ENCODE data around the gene AMACR.

The AMACR gene

DNA sequence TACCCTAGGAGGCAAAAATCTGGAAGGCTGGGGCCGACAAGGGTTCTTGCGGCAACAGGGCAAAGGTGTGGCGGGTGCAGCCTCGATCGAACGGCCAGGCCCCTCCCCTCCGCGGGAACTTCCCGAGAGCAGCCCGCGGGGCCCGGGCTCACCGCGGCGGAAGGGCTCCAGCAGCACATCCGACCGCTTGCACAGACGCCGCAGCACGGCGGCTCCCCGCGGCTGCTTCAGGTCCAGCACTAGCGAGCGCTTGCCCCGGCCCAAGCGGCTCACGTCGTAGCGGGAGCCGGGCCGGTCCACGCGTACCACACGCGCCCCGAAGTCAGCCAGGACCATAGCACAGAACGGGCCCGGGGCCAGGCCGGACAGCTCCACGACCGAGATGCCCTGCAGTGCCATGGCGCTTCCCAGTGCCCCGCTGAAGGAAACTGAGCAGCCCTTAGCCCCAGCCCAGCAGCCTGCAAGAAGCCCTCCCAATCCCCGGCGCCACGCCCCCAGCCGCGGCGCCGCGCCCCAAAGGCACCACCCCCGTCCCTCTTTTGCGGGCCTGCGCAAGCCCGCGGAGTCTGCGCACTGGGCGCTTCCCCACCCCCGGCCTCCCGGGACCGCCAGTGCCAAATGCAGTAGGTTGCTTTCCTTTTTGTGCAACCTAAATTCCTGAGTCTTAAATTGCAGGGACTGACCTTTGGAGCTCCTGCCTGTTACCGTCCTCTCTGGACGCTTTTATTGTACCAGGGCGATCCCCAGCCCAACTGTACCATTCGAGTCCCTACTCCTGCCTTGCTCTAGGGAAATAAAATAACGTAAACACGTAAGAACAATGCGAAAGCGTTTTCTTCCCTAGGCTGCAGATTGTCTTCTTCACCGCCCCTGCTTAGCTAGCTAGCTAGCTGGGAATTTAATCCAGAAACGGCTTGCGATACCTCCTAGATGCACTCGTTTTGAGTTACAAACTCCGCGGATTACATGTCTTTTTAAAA, at the start of gene AMACR:
TSS of gene AMACR (minus strand) at position 430 of the 980 bp plus-strand sequence. CDS start at position 399, 31 bp downstream.
- peak; percentile 89 for DNase-seq (ENCODE audit: low read depth)

DNA sequence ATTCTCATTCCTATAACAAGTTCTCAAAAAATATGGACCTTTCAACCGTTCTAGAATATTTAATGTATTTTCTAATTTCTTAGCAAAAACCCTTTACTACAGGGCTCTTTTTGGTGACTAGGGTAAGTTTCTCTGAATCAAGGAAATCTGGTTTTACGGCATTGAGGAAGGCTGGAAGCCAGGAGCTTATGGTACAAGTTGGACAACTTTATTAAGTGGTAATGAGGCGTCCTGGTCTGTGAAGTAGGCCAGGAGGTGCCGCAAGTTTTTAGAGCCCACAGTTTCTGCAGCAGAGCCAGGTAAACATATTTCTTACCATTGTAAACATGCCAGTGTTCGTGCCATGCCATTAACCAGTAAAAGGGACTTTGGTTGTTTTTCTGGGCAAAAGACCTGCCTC, 49.7 kb upstream of the AMACR start:
- no peak for DNase-seq (ENCODE audit: low read depth)

DNA sequence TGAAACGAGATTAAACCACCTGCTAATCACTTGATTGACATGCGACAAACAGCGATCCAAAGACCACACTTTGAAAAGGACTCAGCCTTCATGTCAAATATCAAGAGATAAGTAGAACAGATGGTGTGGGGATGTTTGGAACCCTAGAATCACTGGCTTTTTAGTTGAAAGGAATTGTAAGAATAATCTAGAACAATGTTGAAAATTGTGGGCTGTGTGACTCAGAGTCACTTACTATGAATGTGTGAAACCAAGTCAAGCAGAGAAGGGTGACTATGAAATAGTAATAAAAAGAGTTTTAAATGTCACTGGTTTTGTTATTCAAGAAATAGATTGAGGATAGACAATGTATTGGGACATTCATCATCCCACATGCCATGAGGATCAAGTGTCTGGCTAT, 49.3 kb upstream of the AMACR start:
- DNase-seq (ENCODE audit: low read depth) = no peak

DNA sequence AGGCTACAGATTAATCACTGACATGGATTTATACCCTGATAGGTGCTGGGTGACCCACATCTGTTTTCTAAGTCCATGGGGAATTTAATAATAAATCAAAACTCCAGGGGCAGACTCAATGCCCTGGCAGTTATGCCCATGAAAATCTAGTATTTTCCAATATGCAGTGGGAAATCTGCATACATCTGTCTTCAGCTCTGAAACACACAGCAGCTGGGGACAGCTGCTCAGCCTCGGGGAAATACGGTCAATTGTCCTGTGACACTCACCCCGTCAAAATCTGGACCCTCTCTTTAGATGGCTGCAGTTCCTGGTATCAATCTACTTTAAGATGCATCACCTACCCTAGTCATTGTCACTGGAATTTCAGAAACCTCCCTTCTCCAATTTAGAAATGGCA, 47.8 kb upstream of the AMACR start:
- DNase-seq (ENCODE audit: low read depth) = no peak

DNA sequence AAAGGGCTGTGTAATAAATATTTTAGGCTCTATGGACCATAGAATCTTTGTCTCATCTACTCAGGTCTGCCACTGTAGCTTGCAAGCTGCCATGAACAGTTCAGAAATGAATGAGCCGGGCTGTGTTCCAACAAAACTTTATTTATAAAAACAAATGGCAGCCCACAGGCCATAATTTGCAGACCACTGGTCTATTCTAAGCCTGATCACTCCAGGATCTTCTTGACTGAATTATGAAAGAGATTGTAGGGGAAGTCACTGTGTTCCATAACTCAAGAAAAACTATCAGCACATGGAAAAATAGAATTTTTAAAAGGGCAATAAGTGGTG, 46.5 kb upstream of the AMACR start:
- DNase-seq (ENCODE audit: low read depth) = no peak

DNA sequence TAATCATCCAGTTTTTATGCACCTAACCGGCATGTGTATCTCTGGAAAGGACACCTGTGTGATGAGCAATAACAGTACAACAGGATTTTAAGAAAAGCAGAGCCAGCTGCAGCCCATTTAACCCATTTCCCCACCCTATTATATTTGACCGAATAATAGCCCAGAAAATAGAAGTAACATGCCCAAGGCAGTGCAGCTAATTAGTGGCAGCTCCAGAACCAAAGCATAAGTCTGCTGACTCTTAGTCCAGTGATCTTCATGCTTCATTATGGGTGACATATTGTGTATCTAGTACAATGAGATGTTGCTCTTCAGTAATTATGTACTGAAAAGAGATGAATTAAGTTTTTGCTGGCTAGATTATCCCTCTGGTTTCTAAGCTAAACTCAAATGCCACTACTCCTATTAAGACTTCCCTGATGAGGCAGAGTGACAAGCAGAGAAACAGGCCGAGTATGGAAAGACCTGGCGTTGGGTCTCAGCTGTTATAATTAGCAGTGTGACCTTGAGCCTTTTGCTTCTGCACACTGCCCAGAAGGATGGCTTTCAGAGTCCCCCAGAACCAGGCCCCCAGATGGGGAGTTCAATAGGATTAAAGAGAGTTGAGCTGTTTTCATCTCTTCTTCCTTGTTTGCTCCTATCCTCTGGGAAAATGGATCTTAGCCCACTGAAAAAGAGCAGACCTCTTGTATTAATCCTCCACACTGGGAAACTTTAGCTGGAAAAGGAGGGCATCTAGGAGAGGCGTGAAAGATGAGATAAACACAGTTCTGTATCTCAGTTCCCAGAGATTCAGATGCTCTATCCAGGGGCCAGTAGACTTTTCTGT, 45.9 kb upstream of the AMACR start:
- no peak for DNase-seq (ENCODE audit: low read depth)

DNA sequence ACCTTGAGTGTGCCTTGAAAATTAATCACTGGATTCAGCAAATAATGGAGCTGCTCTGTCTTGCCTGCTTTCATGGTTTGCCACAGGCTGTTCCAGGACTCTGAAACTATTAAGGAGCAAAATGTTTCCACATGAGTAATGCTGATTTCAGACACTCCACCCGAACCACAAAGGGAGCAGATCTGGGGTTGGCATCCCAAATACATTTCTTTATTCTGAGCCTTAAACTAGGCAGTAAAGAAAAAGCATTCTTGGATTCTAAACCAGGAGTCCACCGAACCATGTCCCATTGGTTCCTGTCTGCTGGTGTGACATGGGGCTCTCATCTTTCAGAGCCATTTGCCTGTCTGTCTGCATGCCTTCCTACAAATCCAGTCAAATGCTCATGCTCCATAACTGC, 45.3 kb upstream of the AMACR start:
- DNase-seq (ENCODE audit: low read depth) = no peak

DNA sequence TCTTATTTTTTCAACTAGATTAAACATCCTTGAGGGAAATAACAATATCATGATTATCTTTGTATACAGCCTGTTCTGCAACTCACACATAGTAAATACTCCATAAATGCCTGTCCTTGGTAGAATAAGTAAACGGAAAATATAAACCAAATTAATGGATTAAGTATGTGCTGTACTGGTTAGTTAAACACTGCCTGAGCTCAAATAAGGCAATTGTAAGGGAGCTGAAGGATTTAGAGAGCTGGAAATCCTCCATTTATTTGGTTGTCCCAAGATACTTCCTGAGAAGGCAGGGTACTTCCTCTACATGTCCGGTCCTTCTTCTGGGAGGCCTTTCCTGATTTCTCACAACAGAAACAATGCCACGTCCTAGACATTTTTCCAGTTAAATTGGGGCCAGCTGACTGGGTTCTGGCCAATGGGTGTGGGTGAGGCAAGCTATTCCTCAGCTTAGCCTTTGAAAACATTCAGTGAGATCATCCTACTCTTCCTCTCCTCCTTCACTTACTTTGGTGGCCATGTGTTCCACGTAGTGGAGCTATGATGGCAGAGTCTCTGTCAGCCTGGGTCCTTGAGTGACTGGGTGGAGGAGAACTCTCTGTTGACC, 43.6 kb upstream of the AMACR start:
- DNase-seq (ENCODE audit: low read depth) = no peak

DNA sequence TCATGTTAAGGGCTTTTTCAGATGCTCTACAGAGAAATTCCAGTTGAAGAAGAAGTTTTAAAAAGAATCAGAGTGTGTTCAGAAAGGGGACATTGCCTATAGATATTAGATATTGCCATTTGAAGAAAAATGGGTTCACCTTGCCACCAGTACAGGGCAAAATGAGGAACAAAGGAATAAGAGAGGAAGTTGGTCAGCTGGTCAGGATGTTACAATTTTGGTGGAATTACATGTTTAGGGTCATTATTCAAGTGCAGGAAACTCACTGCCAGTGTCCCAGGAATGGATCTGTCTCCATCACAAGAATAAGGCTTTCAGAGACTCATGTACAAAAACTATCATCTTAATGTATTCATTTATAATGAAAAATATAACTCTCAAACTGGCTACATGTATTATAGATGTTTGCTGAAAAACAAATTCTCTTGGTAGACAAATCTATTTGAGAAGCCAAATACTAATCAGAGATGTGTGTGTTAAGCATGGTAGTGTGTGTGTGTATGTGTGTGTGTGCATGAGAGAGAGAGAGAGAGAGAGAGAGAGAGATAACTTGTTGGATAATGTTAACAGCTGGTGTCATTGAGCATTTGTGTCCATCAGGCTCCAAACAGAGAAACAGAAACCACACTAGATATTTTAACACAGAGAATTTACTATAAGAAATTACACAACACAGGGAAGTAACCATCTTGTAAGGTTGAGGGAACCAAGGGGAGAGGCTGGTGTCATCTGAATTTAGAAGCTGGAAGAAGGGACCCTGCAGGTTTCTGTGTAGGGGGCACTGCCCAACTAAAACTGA, 40.1 kb upstream of the AMACR start:
- no peak for DNase-seq (ENCODE audit: low read depth)

DNA sequence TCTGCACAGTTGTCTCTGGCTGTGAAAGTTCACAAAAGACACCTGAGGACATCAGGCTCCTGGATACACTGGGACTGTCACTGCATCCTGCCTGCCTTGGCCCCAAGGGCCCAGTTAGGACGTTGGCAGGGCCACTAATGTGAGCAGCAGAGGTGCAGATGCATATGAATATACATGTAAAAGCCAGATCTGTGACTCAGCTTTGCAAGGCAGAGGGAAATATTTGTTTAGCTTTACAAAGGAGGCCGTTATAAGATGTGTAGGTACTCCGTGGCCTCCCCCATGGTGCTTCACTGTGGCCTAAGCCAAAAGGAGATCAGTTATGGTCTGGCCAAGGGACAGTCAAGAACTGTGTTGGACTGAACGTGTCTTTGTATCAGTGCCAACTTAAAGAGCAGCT, 39.3 kb upstream of the AMACR start:
- DNase-seq (ENCODE audit: low read depth) = no peak

DNA sequence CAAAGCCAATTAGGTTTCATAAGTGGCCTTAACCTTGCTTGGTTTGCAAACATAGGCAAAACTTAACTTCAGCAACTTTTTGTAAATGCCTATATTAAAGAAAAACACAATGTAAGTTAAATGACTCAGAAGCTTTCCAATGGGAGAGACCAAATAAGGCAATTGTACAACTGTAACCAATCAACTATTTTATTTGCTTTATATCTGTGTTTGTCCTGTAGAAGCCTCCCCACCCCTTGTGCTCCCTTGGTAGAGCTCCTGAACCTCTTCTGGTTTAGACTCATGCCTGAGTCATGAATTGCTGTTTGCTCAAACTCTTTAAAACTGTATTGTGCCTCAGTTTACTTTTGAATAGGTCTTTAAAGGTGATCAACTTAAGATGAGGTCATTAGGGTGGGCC, 38.1 kb upstream of the AMACR start:
- no peak for DNase-seq (ENCODE audit: low read depth)

DNA sequence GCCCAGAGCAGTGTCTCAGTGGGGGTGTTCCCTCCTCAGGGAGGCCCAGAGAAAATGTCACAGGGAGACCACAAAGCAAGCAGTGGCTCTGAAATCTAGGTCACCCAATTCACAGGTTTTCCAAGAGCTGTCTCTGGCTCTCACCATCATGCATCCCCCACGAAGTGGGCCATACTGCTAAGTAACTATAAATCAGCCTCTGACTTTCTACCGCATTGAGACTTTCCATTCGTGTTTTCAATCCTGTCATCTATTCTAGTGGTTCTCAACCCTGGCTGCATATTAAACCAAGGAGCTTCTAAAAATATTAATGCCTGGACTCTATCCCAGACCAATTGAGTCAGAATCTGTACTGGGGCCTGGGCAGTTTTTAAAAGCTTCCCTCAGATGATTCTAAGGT, 37.2 kb upstream of the AMACR start:
- DNase-seq (ENCODE audit: low read depth) = no peak

DNA sequence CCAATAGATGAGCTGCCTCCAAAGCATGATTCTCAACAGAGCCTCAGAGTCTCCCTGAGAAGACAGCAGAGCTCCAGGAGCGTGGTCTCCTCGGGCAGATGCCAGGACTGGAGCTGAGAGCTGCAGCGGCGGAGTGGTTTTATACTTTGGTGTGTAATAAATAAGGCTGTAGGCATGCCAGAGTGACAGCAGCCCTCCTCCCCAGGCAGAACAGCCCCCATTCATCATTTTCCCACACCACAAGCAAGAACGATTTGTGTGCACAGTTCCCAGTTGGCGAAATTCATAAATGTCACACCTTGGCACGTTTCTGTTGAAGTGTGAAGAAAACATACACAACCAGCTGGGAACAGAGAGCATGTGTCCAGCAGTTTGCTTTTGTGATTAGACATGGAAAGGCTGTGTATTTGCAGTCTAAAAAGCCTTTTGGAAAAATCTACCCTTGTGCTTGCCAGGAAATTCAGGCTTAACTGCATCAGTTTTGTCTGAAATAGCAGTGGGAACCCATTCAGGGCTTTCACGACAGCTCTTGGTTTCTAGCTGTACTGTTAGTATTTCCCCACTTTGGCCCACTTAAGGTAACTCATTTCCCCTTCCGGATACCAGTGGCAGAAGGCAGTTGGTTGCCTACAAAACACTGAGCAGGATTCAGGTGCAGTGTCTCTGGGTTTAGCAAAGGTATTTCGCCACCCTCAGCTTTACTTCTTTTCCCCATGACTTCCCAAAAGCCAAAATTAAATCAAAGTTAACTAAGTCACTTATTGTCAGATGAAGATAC, 35.4 kb upstream of the AMACR start, which contains the start of gene C1QTNF3:
TSS of gene C1QTNF3 (minus strand) at position 115 of the 778 bp plus-strand sequence. CDS start at position 27, 88 bp downstream.
- DNase-seq (ENCODE audit: low read depth) = no peak

DNA sequence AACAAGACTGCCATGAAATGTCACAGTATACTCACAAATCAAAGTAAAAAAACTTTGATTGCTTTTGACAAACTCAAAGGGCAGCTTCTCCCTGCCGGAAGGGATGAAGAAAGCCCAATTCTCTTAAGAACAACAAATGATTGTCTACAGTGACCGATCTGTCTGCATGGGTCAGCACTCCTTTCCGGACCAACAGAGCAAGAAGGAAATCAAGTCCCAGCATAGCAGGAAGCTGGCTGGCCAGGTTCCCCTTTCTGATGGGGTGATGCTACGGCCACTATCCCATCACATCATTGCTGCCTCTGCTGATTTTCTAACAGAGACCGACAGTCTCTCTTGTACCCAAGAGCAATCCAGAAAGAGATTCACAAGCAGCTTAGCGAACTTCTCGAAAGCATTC, 34.5 kb upstream of the AMACR start:
- DNase-seq (ENCODE audit: low read depth) = no peak

DNA sequence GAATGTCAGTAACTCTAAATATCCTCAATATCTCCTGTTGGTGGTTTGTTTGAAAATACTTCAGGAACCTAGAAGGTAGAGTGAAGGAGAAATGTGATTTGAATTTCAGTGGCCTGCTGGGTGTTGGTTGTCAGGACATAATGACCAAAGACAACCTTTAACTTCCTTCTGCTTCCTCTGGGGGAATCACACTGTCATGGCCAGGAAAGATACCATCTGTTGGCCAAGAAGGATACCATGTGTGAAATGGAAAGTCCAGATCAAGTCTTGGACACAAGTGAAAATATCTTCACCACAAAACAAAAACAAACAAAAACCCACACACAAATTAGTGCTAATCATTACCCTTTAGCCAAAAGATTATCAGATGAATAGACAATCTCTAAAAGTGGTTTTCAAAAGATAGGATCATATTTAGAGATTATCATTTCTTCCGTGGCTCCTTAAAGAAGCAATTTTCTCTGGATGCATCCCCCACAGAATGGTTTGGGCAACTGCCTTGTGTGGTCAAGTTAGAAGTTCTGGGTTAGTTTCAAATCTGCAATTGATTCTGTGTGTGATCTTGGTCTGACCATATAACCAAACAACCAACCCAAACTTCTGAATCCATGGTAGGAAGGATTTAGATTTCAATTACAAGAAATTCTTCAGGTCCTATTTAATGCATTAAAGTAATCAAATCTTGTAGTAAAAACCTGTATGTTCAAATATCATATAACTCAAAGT, 33.6 kb upstream of the AMACR start:
- no peak for DNase-seq (ENCODE audit: low read depth)

DNA sequence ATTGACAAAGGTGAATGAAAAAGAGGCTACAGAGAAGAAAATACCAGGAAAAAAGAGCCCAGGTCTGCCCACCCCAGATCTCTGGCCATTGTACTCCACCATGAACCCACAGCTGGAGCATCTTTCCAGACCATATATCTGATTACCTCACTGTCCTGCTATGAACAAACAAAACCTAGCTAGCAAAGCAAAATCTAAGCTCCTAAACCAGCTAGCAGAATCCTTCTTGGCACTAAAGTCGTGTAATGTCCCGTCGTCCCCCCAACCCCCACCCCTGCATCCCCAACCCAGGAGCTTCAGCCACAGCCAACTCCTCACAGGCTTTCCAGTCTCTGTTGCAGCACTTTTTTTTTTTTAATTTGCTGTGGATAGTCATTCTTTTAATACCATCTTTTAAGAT, 32.6 kb upstream of the AMACR start:
- no peak for DNase-seq (ENCODE audit: low read depth)

DNA sequence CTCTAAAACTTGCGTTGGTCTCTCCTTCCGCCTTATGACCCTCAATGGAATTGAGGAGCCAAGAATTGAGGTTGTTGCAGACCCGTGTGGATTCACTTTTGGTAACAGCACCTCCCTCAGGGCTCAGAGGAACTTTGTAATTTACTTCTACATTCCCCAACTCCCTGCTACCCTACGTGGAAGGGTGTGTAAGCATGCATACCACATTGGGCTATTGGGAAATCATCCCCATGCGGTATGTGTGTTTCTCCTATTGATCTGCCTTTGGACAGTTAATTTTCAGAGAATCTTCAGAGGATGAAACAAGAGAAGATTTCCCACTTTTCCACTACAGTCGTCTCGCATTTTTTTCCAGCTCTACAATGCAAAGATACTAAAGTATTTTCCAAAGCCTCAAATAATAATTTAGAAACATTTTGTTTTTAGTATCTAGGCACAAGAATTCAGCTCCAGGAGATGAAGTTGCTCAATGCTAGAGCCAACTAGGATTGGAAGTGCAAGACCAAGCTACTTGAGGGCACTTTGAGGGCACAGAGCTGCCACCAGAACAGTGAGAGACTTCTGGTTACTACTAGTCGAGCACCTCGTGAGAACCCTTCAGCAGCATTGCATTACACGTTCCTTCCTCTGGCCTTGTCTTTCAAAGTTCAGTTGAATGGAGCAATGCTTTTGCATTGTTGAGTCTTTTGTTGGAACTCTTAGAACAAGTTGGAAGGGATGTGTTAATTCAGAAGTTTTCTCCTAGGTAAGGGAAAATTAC, 31.7 kb upstream of the AMACR start:
- DNase-seq (ENCODE audit: low read depth) = no peak

DNA sequence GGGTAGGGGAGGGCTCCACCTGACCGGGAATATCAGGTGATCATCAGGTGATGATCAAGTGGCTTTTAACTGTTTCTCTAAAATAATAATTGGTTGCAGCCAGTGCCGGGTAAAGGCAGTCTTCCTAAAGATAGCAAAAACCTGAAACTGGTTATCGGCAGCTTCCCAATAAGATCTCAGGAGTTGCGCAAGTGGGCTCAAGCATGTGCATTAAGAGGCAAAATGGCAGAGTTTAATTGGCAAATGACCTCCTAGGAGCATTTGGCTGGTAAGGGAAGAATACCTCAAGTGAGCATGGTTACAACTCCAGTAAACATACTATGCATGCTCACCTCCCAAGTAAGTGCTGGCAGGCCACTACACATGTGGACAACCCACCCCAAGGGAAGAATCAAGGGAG, 31.0 kb upstream of the AMACR start:
- DNase-seq (ENCODE audit: low read depth) = no peak

DNA sequence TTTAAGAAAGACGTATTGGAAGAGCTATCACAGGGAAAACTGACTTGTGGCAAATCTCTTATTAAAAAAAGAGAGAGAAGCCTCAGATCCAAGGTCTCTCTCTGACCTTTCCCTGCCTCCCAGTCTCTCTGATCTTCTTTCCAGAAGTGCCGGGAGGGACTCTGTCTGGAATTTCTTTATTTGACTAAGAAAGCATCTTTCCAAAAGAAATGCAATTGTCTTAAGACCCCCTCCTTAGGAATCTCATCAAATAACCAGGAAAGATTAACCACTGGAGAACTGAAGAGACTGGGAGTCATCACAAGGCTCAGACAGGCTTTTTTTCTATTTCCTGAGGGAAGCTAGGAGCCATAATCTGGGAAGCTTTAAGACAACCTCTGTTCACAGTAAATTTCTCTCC, 30.5 kb upstream of the AMACR start:
- no peak for DNase-seq (ENCODE audit: low read depth)

DNA sequence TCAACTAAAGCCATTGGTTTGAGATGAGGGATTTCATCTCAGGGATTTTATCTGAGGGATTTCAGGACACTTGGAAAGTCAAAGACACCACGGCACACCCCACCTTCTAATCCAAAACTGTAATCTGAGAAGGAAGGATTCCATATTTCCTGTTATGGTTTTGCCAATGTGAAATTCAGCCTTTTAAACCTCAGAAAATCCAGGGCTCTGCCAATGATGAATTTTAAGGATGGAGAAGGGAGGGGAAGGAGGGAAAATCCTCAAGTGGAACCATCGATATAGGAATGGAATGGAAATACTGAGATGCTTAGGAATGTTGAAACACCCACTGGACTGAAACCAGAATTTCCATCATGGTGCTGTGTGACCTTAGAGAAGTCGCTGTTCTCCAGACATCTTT, 29.9 kb upstream of the AMACR start:
- DNase-seq (ENCODE audit: low read depth) = no peak
